Measurements from ENCODE around the gene PCGF1.

Gene PCGF1

DNA sequence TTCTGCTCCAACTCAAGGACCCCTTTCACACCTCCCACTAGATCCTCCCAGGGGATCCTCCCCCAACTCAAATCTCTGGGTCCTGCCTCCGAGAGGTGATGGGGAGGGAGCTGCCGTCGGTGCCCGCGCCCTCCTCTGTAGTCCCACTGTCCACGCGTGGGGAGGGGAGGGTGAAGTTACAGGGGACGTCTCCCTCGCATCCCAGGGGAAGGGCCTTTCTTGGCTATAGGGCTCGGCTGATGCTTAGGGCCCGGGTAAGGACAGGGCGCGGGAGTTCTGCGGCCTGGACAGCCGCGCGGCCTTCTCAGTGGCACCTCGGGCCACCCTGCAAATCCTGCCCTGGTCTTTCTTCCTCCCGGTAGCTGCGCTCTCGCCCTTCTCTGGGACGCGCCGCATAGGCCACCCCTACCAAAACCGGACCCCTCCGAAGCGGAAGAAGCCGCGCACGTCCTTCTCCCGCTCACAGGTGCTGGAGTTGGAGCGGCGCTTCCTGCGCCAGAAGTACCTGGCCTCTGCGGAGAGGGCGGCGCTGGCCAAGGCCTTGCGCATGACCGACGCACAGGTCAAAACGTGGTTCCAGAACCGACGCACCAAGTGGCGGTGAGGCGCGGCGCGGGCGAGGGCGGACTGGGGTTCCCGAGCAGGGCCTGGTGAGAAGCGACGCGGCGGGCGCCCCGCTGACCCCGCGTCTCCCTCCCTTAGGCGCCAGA lies 7.9 kb upstream of the PCGF1 start:
- no peak for DNase-seq (ENCODE audit: low spot score)

DNA sequence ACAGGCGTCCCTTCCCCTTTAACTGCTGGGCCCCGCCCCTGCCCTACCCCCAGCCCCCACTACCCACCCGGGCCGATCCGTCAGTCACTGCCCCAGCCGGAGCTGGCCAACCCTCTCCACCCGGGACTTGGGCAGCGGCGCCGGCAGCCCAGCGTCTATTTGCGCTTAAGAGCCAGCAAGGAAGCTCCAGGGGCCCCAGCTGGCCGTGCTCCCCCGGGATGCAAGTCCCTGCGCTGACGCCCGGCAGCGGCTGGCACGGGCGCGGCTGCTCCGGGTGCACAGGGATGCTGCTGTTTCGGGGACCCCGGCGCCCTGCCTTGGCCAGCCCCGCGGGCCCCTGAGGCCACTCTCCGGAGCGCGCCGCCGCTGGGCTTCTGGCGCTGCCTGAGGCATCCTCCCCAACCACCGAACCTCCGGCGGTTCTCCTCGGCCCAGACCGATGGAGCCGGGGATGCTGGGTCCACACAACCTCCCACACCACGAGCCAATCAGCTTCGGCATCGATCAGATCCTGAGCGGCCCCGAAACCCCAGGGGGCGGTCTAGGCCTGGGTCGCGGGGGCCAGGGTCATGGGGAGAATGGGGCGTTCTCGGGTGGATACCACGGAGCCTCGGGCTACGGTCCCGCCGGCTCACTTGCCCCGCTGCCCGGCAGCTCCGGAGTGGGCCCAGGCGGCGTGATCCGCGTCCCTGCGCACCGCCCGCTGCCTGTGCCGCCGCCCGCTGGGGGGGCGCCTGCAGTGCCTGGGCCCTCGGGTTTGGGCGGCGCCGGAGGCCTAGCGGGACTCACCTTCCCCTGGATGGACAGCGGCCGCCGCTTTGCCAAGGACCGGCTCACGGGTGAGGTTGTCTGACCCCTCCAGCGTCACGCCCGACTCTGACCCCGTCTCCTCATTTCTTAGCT lies 7.1 kb upstream of the PCGF1 start, which contains the start of gene TLX2:
TSS of gene TLX2 (plus strand) at position 83 of the 903 bp plus-strand sequence. CDS start at position 440, 357 bp downstream.
- DNase-seq (ENCODE audit: low spot score): no peak

DNA sequence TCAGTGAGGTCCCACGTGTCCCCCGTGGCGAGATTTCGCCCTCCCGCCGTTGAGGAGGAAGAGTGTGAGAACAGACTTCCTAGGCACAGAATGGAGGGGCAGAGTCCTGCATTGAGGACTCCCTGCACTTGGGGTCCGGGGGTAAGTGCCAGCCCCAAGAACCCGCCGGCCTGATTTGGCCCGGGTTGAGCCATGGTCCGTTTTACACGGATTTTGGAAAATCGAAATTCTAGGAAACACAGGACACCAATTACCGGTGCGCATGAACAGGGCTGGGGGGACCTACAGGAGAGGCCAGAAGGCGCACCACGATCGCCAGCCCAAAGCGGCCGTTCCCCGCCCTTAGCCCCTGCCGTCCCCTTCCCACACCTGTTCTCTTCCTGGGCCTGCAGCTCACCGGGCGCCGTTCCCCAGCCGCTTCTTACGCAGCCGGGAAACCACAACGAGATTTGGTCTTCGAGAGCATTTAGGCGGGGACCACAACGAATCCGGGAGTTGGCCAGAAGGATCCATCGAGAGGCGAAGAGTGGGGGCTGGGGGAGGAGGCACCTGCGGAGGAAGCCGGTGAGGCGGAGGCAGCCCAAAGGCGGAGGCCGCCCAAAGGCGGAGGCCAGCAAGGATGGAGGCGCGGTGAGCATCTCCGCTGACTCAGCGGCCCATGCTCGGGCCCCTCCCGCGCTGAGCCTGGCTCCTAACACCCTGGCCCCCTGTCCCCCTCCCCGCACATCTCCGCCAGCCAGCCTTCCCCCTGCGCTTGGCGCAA lies 6.3 kb upstream of the PCGF1 start:
- DNase-seq (ENCODE audit: low spot score): no peak

DNA sequence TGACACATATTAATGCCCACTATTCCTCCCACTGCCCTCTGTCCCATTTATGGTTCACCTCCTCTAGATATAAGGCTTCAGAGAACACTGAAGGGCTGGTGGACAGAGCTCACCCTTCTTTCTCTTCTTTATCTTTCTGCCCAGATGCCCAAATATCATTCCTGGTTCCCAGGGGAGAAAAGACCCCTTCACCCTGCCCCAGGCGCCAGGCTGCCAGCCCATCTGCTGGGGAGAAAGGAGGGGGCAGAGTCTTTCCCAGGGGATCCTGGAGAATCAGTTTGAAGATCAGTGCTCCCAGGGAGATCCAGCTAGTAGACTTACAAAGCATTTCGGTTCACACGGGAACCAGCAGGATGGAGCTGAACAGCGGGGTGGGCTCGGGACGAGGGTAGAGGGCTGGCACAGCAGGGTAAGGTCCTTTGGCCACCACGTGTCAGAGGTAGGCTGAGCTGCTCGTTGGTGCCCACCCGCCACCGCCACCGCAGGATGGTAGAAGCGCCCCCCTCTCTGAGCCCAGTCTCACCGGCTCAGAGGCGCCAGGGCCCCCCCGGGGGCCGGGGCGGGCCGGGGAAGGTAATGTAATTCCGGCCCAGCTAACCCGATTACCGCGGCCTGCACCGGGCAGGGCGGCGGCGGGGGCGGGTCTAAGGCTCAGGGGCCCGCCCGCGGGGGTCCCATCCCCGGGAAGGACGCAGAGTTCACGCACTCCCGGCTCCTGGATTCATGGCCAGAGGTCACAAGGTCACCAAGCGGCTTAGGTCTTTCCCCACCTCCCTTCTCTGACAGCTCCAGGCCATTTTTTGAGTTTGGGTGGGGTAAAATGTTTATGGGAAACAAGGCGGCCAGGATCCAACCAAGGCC lies 5.5 kb upstream of the PCGF1 start:
- no peak for DNase-seq (ENCODE audit: low spot score)

DNA sequence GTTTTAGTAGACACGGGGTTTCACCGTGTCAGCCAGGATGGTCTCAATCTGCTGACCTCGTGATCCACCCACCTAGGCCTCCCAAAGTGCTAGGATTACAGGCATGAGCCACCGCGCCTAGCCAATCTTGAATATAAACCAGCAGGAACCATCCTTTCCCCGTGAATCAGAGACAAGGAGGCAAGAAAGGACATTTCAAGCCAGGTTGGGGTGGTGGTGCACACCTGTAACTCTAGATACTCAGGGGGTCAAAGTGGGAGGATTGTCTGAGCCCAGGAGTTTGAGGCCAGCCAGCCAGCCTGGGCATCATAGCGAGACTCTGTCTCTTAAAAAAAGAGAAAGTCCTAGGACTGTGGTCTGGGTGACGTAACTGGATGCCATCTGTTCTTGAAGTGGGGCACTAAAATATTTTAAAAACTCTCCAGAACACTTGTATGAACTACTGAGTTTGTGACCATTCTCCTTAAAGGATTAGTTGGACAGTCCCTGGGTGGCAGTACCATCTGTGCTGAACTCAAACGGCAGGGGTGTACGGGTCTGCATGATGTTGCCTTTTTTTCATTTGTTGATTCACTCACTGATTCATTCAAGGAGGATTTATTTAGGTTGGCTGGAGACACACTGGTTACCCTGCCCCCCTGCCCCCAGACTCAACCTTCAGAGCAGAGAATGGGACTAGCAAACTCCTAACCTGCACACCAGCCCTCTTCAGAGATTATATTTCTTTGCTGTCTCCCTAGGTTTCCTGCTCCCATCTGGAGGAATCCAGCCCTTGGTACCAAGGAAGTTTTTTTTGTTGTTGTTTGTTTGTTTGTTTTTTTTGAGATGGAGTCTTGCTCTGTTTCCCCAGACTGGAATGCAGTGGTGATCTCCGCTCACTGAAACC lies 3.9 kb upstream of the PCGF1 start:
- no peak for DNase-seq (ENCODE audit: low spot score)

DNA sequence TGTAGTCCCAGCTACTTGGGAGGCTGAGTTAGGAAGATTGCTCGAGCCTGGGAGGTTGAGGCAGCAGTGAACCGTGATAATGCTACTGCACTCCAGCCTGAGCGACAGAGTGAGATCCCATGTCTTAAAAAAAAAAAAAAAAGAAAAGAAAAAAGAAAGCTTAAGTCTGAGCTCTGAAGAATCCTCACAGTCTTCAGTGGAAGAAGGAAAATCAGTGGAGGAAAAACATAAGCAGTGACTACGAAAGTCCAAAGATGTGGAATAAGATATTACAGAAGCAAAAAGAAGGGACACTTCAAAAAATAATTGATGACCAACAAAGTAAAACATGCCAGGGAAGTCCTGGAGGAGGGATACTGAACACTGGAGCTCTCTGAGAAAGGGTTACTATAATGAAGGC lies 2.8 kb upstream of the PCGF1 start:
- no peak for DNase-seq (ENCODE audit: low spot score)

DNA sequence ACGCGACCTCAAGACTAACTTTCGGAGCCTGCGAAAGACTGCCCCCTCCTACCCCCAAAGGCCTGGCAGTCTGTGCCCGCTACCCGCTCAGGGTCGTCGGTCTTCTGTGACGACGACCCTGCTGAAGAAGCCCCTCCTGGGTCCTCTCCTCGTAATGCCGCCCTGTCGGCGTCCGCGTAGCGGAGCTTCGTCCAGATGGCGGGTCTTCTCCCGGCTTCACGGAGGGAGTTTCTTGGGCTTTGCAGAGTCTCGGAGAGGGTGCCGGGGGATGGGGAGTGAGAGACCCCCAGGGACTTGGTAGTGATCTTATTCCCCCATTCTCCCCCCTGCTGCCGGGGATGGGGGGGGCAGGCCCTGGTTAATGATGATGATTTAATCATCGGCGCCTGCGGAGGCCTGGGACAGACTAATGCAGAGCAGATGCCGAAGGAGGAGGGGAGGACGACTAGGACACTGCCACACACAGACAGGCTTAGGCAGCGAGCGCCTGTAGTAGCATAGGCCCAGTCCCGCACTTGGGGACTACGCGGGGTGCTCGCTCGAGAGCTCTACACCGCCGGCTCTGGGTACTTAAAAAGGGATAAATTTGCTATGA lies 528 bp upstream of the PCGF1 start:
- DNase-seq (ENCODE audit: low spot score): peak; percentile 11

DNA sequence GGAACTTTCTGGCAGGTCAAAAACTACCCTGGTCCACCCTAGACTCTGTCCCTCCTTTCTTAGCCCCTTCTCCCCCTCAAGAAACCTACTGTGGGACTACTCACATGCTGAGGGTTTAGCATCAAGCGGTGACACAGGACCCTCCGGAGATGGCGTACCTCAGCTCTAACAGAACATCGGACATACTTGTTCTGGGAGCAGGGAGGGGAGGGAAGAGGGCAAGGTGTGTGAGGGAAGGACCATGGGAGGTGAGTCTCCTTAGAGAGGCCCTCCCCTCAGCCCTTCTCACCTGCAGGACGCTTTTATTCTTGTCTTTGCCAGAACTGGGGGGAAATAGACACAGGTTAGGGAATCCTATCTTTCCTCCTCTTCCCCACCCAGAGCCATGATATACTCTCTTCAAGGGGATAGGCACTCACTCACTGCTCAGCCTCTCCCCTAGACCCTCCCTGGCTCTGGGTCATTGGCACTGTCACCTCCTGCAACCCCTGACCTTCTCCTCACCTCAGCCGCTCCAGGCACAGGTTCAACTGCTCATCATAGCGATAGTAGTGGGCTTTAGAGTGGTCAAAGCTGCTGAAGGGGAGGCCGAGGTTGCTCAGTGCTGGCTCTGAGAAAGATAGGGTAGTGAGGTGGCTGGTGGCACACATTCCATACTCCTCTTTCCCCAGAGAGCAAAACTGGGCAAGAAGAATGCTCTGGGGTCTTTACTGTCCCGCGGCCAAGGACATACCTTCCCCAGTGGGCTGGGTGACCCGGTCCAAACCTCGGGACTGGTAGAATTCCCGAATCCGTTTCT lies 1.8 kb downstream of the PCGF1 start:
- DNase-seq (ENCODE audit: low spot score): no peak

DNA sequence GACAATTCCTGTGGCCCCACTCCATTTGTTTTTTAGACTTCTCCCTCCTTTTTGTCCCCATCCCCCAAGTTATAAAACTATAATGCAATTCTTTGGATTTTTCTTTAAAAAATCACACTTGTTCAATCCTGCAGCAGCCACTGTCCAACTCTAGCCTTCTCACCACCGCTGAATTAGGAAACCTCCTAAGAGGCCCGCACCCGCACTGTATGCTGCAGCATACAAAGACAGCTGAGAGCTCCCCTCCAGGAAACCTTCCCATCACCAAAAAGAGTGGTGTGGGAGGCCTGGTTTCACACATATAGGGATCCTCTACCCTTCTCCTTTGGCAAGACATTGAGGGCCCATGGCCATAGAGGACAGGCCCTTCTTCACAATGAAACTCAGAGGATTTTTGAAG lies 2.9 kb downstream of the PCGF1 start:
- no peak for DNase-seq (ENCODE audit: low spot score)

DNA sequence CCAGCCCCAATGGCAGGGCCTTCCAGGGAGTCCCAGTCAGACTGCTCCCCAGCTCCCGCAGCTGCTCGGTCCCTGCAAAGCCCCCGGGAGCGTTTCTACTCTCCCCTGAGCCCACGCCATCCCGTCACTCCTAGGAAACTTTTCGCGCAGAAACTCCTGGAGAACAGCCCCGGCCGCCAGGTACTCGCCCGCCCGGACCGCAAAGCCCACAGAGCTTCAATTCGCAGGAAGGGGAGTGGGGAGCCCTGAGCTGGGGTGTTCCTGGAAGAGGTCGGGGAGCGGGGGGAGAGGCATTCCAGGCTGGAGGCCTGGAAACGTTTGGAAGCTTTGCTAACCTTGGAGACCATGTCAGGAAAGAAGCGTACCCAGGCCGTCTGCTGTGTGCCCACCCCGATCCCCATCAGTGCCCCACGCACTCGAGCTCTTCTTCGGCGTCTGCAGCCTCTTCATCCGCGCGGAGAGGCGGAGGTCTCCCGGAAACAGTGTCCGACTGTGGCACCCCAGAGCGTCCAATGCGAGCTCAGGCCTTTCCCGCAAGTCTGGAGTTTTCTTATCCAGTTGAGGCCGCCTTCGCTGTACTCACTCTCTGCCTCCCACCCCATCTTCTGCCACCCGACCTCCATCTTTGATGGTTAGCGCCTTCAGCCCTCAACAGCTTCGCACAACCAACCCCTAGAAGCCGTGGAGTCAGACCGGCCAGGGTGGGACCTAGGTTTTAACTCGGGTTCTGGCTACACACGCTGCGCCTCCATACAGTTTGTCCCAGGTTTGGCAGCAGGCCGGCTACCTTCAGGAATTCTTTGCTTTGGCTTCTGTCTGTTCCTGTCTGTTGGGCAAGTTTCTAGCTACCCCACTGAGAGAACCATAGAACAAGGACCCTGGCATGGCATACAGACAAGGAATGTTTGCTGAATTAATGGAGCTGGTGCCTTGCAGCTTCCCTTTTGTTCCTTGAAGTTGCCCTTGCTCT lies 3.7 kb downstream of the PCGF1 start:
- DNase-seq (ENCODE audit: low spot score): no peak

DNA sequence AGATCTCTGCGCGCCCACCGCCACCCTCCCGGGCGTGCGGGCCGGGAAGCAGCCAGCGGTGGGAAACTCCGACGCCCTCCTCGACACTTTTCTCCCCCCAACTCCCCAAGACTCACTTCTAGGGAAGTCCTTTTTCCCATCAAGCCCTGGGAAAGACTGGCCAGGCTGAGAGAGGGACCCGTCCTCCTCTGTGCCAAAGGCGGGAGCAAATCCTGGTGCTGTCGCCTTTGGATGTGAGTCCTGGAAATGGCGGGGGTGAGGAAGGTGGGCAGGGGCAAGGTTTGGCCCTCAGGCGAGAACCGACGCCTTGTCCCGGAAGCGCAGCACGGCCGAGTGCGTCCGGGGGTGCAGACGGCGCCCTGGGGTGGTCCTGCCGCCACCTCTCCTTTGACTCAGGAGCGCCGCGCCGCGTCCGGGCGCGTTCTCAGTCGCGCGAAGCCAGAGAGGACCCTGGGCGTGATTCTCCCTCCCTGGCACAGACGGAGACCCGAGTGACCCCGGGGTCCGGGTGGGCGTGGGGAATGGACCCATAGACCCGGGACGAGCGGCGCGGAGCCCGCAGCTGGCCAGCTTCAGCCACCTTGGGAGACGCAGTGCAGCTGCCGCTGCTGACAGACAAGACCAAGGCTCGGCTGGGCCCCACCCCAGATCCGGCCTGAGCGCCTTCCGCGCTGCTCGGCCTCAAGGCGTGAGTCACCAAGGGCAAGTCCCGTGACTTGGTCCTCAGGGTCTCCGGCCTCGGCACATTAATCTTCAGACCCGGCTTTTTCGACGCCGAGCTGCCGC lies 4.6 kb downstream of the PCGF1 start:
- DNase-seq (ENCODE audit: low spot score): no peak

DNA sequence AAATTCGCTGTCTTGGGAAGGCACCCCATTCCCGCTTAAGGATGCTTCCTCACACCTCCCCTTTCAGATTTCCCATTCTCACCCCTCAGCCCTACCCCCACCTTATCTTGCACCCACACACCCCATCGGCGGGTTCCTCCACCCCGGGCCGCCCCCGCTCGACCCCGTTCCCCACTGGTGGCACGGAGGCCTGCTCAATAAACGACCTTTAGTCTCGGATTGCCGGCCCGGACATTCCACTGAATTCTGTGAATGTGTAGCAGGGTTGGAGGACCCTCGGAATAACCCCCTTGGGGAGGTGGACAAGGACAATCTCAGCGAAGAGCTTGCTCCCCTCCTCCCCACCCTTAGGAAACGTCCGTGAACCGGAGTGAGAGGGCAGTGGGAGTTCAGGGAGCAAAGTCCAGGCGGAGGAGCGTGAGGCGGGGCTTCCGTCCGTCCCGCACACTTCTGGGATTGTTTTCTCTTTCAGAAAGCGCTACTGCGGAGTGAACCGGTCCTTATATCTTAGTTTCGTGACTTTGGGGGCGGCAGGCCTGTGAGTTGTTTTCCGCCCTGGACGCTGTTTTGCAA lies 5.3 kb downstream of the PCGF1 start:
- DNase-seq (ENCODE audit: low spot score): no peak

DNA sequence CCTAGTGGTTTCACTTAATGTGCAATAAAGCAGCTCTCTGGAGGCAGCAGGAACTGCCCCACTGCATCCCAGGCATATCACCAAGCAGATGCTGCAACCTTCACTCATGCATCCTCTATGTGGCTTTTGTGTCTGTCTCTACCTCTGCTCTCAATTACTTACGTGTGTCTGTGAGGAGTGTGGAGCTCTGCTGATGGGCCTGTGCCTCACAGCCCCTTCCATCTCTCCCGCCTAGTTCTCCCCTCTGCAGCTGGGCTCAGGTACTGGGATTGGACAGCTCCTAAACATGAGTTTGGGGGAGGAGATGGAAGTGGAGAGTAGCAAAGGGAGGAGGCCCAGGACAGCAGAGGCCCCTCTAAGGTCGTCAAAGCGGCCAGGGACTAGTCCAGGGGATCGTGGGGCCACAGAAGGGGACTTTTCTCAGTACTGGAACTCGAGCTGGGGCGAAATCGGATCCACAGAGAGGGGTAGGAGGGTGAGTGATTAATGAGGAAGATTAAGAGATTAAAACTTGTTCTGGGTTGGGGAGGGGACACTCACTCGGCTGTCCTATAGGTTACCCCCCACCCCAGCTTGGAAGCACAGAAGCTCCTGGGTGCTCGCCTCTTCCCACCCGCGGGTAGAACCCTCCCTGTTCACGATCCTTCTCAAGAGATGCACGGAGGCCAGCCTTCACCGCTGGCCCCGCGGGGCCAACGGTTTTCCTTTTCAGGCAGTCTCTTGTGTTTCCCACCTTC lies 6.0 kb downstream of the PCGF1 start:
- DNase-seq (ENCODE audit: low spot score): no peak

DNA sequence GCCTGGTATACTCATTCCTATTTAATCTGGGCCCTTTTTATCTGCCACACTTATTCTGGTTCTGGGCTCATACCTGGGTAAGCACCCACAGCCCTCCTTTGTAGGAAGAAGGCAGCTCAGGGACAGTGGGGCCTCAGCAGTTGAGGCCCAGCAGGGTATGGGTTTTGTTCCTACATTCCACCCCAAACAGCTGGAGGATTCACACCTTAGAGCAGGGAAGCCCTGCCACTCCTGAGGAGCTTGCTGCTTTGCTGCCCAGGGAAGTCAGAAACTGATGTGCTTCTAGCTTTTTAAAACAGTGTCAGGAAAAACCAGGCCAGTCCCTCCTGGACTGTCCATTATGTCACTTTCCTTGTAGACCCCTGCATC lies 6.9 kb downstream of the PCGF1 start:
- no peak for DNase-seq (ENCODE audit: low spot score)

DNA sequence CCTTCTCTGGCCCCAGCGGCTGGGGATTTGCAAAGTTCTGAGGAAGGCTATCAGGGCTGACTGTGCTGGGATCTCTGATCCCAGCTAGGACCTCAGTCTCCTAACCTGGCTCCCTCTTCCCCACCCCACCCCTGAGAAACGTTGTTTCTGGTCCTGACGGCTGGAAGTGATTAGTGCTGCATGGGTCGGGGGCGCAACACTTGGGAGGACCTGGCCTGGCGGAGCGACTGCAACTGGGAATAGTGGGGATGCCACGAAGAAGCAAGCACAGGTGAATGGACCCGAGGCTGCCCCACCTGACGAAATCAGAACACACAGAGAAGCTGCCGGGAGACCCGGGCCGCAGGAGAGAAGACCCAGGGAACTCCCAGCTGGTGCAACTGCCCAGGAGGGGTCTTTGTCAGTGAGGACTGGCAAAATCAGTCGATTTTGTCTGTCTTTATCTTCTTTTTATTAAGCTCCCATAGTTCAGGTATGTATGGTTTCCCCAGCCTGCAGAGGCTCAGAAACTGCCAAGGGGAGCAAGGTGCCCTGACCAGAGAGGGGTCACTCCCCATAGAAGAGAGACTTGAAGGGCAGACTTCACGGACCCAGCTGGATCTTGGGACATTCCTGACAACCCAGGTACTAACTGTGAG lies 7.4 kb downstream of the PCGF1 start:
- DNase-seq (ENCODE audit: low spot score): no peak

Data from pons (tissue), 1 donor.